T follicular helper cell (primary cell): ENCODE measurements around the gene EVA1C.

Experiments
- DNase-seq: peaks from one replicate; pipeline ENCODE4 v3.0.0-alpha.2; 2020; ENCODE audit warnings: low read depth

Gene EVA1C

DNA sequence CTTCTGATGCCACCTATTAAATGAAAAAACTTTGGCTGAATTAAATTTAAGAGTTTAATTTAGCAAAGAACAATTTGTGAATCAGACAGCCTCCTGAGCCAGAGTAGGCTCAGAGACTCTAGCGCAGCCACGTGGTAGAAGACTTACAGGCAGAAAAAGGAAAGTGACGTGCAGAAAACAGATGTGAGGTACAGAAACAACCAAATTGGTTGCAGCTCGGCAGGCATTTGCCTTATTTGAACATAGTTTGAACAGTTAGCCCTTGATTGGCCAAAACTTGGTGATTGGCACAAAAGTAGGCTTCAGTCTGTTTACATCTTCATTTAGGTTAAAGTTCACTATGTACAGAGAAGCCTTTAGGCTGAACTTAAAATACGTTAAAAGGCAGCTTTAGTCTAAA is 149.9 kb downstream of the EVA1C start:
- no peak for DNase-seq

- DNase-seq, result no peak
Measured at GRCh38 chr21:32562915-32563314, 150.4 kb downstream of the EVA1C start.
